ENCODE measurements around the gene DUSP28. TPM values are rescaled to one million over a fixed set of nuclear protein-coding genes. Genes with fewer than 3 reads are reported as not detected.
A peak's percentile ranks its signal among the peaks of the same experiment; 100 is the strongest.

DUSP28 gene
- total and polyA plus RNA-seq, 2 of the 8 experiments (the other 6 are each of a cell fraction or from before 2014, with no cell fraction given): 2.1 to 2.3 TPM

DNA sequence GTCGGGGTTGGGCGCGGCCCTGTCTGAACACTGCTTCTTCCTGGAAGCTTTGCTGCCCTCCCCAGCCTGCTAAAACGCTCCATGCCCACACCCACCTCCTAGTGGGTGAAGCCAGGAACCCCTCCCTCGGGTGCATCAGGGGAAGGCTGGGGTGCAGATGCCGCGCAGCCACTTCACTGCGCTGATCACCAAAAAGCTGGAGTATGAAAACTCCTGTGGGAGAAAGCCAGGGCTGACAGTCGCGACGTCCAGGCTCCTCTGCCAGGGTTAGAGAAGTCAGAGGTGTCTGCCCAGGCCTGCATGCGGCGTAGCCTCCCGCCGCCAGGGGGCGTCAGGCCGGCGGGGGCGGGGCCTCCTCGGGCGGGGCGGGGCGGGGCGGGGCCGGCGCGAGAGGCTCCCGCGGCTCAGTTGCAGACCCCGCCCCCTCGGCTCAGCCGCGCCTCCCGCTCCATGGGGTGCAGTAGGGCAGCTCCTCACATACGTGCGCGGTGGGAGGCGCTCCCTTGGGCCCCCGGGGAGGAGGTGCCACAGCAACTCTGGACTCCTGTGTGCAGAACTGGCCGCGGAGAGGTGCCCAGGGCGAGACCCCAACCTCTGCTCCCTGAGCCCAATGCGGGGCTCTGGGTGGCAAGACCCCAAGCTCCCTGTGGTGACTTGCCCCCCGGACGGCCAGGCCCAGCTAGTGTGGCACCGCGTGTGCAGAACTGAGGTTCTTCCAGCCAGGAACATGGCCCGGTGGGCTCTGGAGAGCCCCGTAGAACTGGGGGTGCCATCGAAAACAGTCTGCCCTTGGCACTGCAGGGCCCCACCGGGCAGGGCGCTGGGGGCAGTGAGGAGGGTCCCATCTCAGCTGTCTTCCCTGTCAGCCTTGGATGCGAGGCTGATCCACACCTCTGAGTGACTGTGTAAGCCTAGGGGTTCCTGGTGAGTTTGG lies 6.3 kb downstream of the DUSP28 start (continued):
- no peak for TF ChIP-seq TEAD4 (IDR thresholded peaks at IDR 0.05; ENCODE audit: low read depth, low read length)
- no peak; a peak in 1 of 4 replicates for TF ChIP-seq RAD21 (IDR thresholded peaks at IDR 0.05 in 1 of 2, conservative IDR thresholded peaks at IDR 0.05 in 1 of 2; ENCODE audit: low read depth in 2 of 2, low read length in 2 of 2)
- TF ChIP-seq KDM5A (IDR thresholded peaks at IDR 0.05; ENCODE audit: low read length): no peak
- TF ChIP-seq SIN3A (conservative IDR thresholded peaks at IDR 0.05 in 1 of 2, IDR thresholded peaks at IDR 0.05 in 1 of 2; ENCODE audit: low read depth in 1 of 2, low read length in 2 of 2): 0 out of 4 replicates have a peak, but pooled peaks of 1 of the 2 experiments have one; percentile 42
- no peak for TF ChIP-seq PHF8 (conservative IDR thresholded peaks at IDR 0.05; ENCODE audit: low read depth, low read length)
- peak; percentile 40; the same call in 1 of the 2 replicates for TF ChIP-seq MAX (IDR thresholded peaks at IDR 0.05)
- TF ChIP-seq BCL11A (IDR thresholded peaks at IDR 0.05; ENCODE audit: low read depth in 2 of 2, low read length in 2 of 2): no peak
- no peak for TF ChIP-seq HDAC2 (IDR thresholded peaks at IDR 0.05; ENCODE audit: borderline replicate concordance in 1 of 2, low read depth in 2 of 2, low read length in 2 of 2)
- TF ChIP-seq, protein P1, sequence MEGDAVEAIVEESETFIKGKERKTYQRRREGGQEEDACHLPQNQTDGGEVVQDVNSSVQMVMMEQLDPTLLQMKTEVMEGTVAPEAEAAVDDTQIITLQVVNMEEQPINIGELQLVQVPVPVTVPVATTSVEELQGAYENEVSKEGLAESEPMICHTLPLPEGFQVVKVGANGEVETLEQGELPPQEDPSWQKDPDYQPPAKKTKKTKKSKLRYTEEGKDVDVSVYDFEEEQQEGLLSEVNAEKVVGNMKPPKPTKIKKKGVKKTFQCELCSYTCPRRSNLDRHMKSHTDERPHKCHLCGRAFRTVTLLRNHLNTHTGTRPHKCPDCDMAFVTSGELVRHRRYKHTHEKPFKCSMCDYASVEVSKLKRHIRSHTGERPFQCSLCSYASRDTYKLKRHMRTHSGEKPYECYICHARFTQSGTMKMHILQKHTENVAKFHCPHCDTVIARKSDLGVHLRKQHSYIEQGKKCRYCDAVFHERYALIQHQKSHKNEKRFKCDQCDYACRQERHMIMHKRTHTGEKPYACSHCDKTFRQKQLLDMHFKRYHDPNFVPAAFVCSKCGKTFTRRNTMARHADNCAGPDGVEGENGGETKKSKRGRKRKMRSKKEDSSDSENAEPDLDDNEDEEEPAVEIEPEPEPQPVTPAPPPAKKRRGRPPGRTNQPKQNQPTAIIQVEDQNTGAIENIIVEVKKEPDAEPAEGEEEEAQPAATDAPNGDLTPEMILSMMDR (IDR thresholded peaks at IDR 0.05; ENCODE audit: control extremely low read depth in 1 of 3, insufficient read depth in 1 of 3, low read depth in 1 of 3, low read length in 3 of 3): peak in 2 of 3 experiments; percentile 65 to 76; a peak in 3 of 4 replicates
- TF ChIP-seq SUZ12 (IDR thresholded peaks at IDR 0.05; ENCODE audit: low read length): no peak
- TF ChIP-seq TAF1 (IDR thresholded peaks at IDR 0.05; ENCODE audit: low read depth, low read length): no peak
- TF ChIP-seq TCF12 (IDR thresholded peaks at IDR 0.05; ENCODE audit: low read depth, low read length): no peak
- peak; percentile 66 for TF ChIP-seq CREB1 (IDR thresholded peaks at IDR 0.05)

Measured in H1 (cell line).